ENCODE measurements around the gene KCNG1.

Gene KCNG1

GRCh38 chr20:51021067-51022025 lies 1.6 kb downstream of the KCNG1 start:
- no peak overlapping the region for H3K4me3 ChIP-seq (ENCODE audit: low read depth in 1 of 2, low read length in 1 of 2)
- H3K27me3 ChIP-seq, result peaks cover 89% of the 10 kb centered on the region
- H3K36me3 ChIP-seq, result no peaks in the 10 kb centered on the region
- no peaks in the 10 kb centered on the region for H3K9me3 ChIP-seq
- peaks cover 0 to 6% of the 10 kb centered on the region in 2 experiments for H3K4me1 ChIP-seq (ENCODE audit: control insufficient read depth in 1 of 2, insufficient read depth in 1 of 2, low read depth in 1 of 2, low read length in 1 of 2)
- TF ChIP-seq CTCF (IDR thresholded peaks at IDR 0.05), result no peak
- no peak overlapping the region for H3K27ac ChIP-seq

GRCh38 chr20:51020657-51021056 lies 2.2 kb downstream of the KCNG1 start:
- Histone ChIP-seq H3K4me1 (ENCODE audit: control insufficient read depth in 1 of 2, insufficient read depth in 1 of 2, low read depth in 1 of 2, low read length in 1 of 2) (peaks cover 0 to 6% of the 10 kb centered on the region in 2 experiments), H3K4me3 (ENCODE audit: low read depth in 1 of 2, low read length in 1 of 2) (no peak overlapping the region), H3K36me3 (no peaks in the 10 kb centered on the region), H3K27me3 (peaks cover 86% of the 10 kb centered on the region), H3K27ac (no peak overlapping the region), H3K9me3 (no peaks in the 10 kb centered on the region)
- no peak for TF ChIP-seq CTCF (IDR thresholded peaks at IDR 0.05)

- TF ChIP-seq CTCF (IDR thresholded peaks at IDR 0.05), result no peak
- H3K9me3 ChIP-seq, result no peaks in the 10 kb centered on the region
- peaks cover 84% of the 10 kb centered on the region for H3K27me3 ChIP-seq
- no peak overlapping the region for H3K4me3 ChIP-seq (ENCODE audit: low read depth in 1 of 2, low read length in 1 of 2)
- peaks cover 0 to 6% of the 10 kb centered on the region in 2 experiments for H3K4me1 ChIP-seq (ENCODE audit: control insufficient read depth in 1 of 2, insufficient read depth in 1 of 2, low read depth in 1 of 2, low read length in 1 of 2)
- H3K36me3 ChIP-seq, result no peaks in the 10 kb centered on the region
- H3K27ac ChIP-seq, result no peak overlapping the region
Measured at GRCh38 chr20:51019656-51020592, 3.0 kb downstream of the KCNG1 start.

- Histone ChIP-seq H3K27ac (no peak overlapping the region), H3K36me3 (no peaks in the 10 kb centered on the region), H3K4me3 (ENCODE audit: low read depth in 1 of 2, low read length in 1 of 2) (no peak overlapping the region), H3K4me1 (ENCODE audit: control insufficient read depth in 1 of 2, insufficient read depth in 1 of 2, low read depth in 1 of 2, low read length in 1 of 2) (no peaks in the 10 kb centered on the region), H3K27me3 (peaks cover 84% of the 10 kb centered on the region), H3K9me3 (no peaks in the 10 kb centered on the region)
- TF ChIP-seq CTCF (IDR thresholded peaks at IDR 0.05), result no peak
Measured at GRCh38 chr20:51017251-51017650, 5.7 kb downstream of the KCNG1 start.

- Histone ChIP-seq H3K9me3 (no peaks in the 10 kb centered on the region), H3K36me3 (no peaks in the 10 kb centered on the region), H3K4me3 (ENCODE audit: low read depth in 1 of 2, low read length in 1 of 2) (no peak overlapping the region), H3K27ac (no peak overlapping the region), H3K27me3 (peaks cover 81% of the 10 kb centered on the region), H3K4me1 (ENCODE audit: control insufficient read depth in 1 of 2, insufficient read depth in 1 of 2, low read depth in 1 of 2, low read length in 1 of 2) (no peaks in the 10 kb centered on the region)
- TF ChIP-seq CTCF (IDR thresholded peaks at IDR 0.05), result no peak
Measured at GRCh38 chr20:51016521-51016920, 6.4 kb downstream of the KCNG1 start.

Data from neutrophil (primary cell).